Muscle layer of duodenum (tissue), 2 donors: ENCODE results near the gene FCAR.
"Not testable (repeated sequence)": the region's sequence is repeated elsewhere in the genome, so short reads cannot be mapped to it uniquely, and the experiment has no call there.

Source experiments
- H3K27ac ChIP-seq: one replicate; pipeline ENCODE4 v1.7.0; 2013; ENCODE audit warnings: mild to moderate bottlenecking, low read length
- H3K27me3 ChIP-seq: one replicate; pipeline ENCODE4 v1.7.0; 2013; ENCODE audit warnings: low read depth, mild to moderate bottlenecking, control low read depth, low read length
- H3K36me3 ChIP-seq, 2 donors: one replicate each; pipeline ENCODE4 v1.7.0; 2013; ENCODE audit warnings: low read length in 2 of 2, control low read depth in 1 of 2, mild to moderate bottlenecking in 1 of 2; ENCODE audit not compliant: insufficient read depth in 2 of 2, control insufficient read depth in 1 of 2
- H3K4me1 ChIP-seq, 2 donors: one replicate each; pipeline ENCODE4 v1.7.0; 2013; ENCODE audit warnings: low read length in 2 of 2, mild to moderate bottlenecking in 2 of 2, control low read depth in 1 of 2, moderate library complexity in 1 of 2; ENCODE audit not compliant: insufficient read depth in 2 of 2, control insufficient read depth in 1 of 2
- H3K4me3 ChIP-seq, 2 donors: one replicate each; pipeline ENCODE4 v1.7.0; 2013; ENCODE audit warnings: low read length in 2 of 2, low read depth in 1 of 2, mild to moderate bottlenecking in 1 of 2
- H3K9me3 ChIP-seq, 2 donors: one replicate each; pipeline ENCODE4 v1.7.0; 2013; ENCODE audit warnings: low read length in 2 of 2, control low read depth in 1 of 2, mild to moderate bottlenecking in 1 of 2; ENCODE audit not compliant: control insufficient read depth in 1 of 2
- donor health status: healthy.

Gene FCAR

DNA sequence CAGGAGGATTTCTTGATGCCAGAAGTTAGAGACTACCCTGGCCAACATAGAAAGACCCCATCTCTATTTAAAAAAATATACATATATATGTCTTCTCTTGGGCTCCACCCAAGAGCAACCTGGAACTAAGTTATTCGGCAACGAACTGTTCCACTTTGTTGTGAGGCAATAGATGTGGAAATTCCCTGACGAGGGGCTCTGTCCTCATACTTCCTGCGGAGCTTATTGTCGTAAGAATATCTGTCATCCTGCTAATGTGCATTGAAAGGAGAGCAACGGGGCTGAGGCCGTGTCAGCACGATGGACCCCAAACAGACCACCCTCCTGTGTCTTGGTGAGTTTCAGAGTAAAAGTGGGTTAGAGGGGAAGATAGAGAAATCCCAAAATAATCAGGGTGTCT, at the start of gene FCAR:
TSS of gene FCAR (plus strand) at position 246 of the 400 bp plus-strand sequence. CDS start at position 301, 55 bp downstream.
- Histone ChIP-seq H3K36me3 (no peaks in the 10 kb centered on the region), H3K27me3 (no peaks in the 10 kb centered on the region), H3K4me3 (peak within 1 kb of the TSS in 1 of 2 donors; percentile 21), H3K4me1 (no peaks in the 10 kb centered on the region), H3K27ac (no peak within 1 kb of the TSS), H3K9me3 (peaks cover 0 to 2% of the 10 kb centered on the region in 2 donors)

GRCh38 chr19:54824416-54824815, 49.6 kb upstream of the FCAR start:
- not testable (repeated sequence) for H3K36me3 ChIP-seq, H3K27ac ChIP-seq, H3K27me3 ChIP-seq, H3K9me3 ChIP-seq, H3K4me3 ChIP-seq, H3K4me1 ChIP-seq

DNA sequence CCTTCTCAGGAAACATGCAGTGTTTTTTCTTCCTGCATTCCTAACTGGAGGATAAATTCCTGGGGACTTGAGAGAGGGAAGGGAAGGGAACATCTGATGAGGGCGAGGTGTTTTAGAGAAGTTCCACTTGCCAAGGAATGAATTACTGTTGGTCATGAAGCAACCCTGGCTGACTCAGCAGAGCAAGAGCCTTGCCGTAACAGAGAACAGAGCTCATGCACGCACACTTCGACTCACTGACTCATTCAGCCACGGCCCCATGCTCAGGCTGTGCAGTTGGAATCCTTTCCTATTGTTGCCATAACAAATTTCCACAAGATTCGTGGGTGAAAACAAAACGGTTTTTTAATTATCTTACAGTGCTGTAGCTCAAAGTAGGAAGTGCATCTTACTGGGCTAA, 48.7 kb upstream of the FCAR start:
- H3K27ac ChIP-seq, H3K4me3 ChIP-seq, H3K4me1 ChIP-seq, H3K36me3 ChIP-seq, H3K9me3 ChIP-seq, H3K27me3 ChIP-seq: not testable (repeated sequence)

DNA sequence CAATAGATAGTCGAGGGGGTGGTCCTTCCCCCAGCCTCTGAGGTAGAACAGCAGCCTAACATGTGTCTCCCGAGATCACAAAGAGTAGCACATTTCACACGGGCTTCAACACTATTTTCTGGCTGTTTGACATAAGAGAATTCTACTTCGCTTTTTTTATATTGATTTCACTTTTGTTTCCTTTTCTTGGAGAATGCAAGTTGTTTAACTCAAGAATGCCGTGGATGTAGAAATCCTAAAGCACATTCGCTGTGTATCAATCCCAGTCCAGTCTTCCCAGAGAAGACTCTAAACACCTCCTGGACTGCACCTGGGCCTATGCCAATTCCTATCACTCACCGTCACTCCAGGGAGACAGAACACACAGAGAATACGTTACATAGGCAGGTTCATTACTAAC, 46.0 kb upstream of the FCAR start:
- not testable (repeated sequence) for H3K4me3 ChIP-seq, H3K27me3 ChIP-seq, H3K4me1 ChIP-seq, H3K9me3 ChIP-seq, H3K27ac ChIP-seq, H3K36me3 ChIP-seq

- not testable (repeated sequence) for H3K4me1 ChIP-seq, H3K27ac ChIP-seq, H3K9me3 ChIP-seq, H3K36me3 ChIP-seq, H3K4me3 ChIP-seq, H3K27me3 ChIP-seq
Measured at GRCh38 chr19:54832496-54832895, 41.5 kb upstream of the FCAR start, which contains the start of gene KIR2DS4. TSS of gene KIR2DS4 (plus strand) at chr19:54832676.

- H3K9me3 ChIP-seq, H3K27me3 ChIP-seq, H3K36me3 ChIP-seq, H3K4me3 ChIP-seq, H3K27ac ChIP-seq, H3K4me1 ChIP-seq: not testable (repeated sequence)
Measured at GRCh38 chr19:54835126-54835525, 38.9 kb upstream of the FCAR start.

DNA sequence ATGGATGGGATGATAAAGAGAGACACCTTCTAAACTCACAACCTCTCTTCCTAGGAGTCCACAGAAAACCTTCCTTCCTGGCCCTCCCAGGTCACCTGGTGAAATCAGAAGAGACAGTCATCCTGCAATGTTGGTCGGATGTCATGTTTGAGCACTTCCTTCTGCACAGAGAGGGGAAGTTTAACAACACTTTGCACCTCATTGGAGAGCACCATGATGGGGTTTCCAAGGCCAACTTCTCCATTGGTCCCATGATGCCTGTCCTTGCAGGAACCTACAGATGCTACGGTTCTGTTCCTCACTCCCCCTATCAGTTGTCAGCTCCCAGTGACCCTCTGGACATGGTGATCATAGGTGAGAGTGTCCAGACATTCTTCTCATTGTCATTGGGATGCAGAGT, 36.5 kb upstream of the FCAR start:
- H3K36me3 ChIP-seq, H3K27me3 ChIP-seq, H3K4me3 ChIP-seq, H3K4me1 ChIP-seq, H3K27ac ChIP-seq, H3K9me3 ChIP-seq: not testable (repeated sequence)

- H3K4me3 ChIP-seq, H3K36me3 ChIP-seq, H3K27ac ChIP-seq, H3K9me3 ChIP-seq, H3K27me3 ChIP-seq, H3K4me1 ChIP-seq: not testable (repeated sequence)
Measured at GRCh38 chr19:54843171-54843570, 30.9 kb upstream of the FCAR start.

GRCh38 chr19:54850061-54850640, 23.9 kb upstream of the FCAR start, which contains the start of gene KIR3DL2:
TSS of gene KIR3DL2 (plus strand) at chr19:54850443. CDS start at chr19:54850476, 33 bp downstream.
- not testable (repeated sequence) for H3K36me3 ChIP-seq, H3K27ac ChIP-seq, H3K27me3 ChIP-seq, H3K4me1 ChIP-seq, H3K4me3 ChIP-seq, H3K9me3 ChIP-seq

GRCh38 chr19:54850930-54851329, 23.1 kb upstream of the FCAR start:
- no peaks in the 10 kb centered on the region for H3K36me3 ChIP-seq
- H3K27ac ChIP-seq = no peak overlapping the region
- no peaks in the 10 kb centered on the region for H3K9me3 ChIP-seq
- no peaks in the 10 kb centered on the region for H3K4me1 ChIP-seq
- no peak overlapping the region for H3K4me3 ChIP-seq
- H3K27me3 ChIP-seq = no peaks in the 10 kb centered on the region

DNA sequence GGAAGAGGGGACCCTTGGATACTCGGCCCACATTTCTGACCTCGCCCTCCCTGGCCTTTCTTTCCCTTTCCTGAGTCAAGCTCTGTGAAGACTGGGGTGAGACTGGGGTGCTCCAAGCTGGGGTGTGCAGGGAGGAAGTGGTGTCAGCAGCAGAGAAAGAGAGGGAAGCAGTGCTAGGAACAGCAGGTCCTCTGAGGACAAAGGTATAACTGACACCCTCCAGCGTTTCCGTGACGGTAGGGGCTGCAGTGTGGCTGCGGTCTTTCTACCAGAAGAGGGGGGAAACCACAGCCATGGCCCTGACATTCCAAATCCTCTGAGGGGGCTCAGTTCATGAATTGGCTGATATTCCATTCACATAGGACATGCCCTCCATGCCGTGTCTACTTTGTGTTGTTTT, 22.7 kb upstream of the FCAR start:
- no peaks in the 10 kb centered on the region for H3K36me3 ChIP-seq
- H3K4me3 ChIP-seq = no peak overlapping the region
- no peaks in the 10 kb centered on the region for H3K27me3 ChIP-seq
- no peak overlapping the region for H3K27ac ChIP-seq
- no peaks in the 10 kb centered on the region for H3K9me3 ChIP-seq
- no peaks in the 10 kb centered on the region for H3K4me1 ChIP-seq

DNA sequence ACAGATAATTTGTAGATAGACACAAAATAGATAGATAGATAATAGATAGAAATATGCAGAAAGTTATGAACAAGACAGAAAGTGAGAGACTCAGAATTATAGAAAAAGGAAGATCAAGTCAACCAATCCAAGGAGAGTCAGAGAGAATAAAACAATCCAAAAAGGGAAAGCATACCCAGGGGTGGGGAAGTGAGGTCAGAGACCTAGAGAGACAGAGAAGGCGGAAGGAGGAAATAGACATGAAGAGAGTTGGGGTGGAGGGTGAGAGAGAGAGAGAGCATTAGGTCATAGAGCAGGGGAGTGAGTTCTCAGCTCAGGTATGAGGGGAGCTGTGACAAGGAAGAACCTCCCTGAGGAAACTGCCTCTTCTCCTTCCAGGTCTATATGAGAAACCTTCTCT, 18.8 kb upstream of the FCAR start:
- not testable (repeated sequence) for H3K4me1 ChIP-seq, H3K27ac ChIP-seq, H3K27me3 ChIP-seq, H3K9me3 ChIP-seq, H3K4me3 ChIP-seq, H3K36me3 ChIP-seq
